ENCODE measurements around the gene GABRG3. TPM values are rescaled to one million over a fixed set of nuclear protein-coding genes. Genes with fewer than 3 reads are reported as not detected.

Gene GABRG3
- total and polyA plus RNA-seq, 9 of the 15 experiments (the other 6 are each of a cell fraction or from before 2014, with no cell fraction given): 4.0 to 15.1 (median 11.2) TPM

DNA sequence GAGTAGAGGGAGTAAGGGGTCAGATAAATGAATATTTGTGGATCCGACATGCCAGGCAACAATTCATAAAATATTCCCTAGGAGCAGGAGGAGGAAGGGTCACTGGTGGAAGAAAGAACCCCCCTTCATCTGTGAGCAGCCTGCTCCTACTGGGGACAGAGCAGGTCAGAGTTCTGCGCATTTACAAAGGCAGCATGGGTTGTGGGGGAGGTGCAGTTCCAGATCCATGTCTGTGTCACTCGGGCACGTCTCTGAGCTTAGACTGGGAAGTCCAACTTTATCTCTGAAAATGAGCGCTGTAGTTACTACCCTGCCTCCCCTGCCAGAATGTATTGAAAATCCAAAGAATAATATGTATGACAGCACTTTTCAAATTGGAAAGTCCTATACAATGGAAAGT, 115.2 kb downstream of the GABRG3 start (continued):
- TF ChIP-seq TFAM (CRISPR knock-in tag; conservative IDR thresholded peaks at IDR 0.05) (no peak), ILF3 (IDR thresholded peaks at IDR 0.05; ENCODE audit: borderline replicate concordance) (no peak), FOXK1 (CRISPR knock-in tag; IDR thresholded peaks at IDR 0.05; ENCODE audit: borderline replicate concordance) (no peak), NFYB (IDR thresholded peaks at IDR 0.05; ENCODE audit: extremely low read depth, insufficient read length) (no peak), BHLHE40 (IDR thresholded peaks at IDR 0.05; ENCODE audit: low read length) (peak; percentile 58), ZNF644 (tag; IDR thresholded peaks at IDR 0.05; ENCODE audit: low read depth) (no peak), CXXC5 (CRISPR knock-in tag; IDR thresholded peaks at IDR 0.05) (peak; percentile 37; the same call in 1 of the 2 replicates)
- TF ChIP-seq, protein P1, sequence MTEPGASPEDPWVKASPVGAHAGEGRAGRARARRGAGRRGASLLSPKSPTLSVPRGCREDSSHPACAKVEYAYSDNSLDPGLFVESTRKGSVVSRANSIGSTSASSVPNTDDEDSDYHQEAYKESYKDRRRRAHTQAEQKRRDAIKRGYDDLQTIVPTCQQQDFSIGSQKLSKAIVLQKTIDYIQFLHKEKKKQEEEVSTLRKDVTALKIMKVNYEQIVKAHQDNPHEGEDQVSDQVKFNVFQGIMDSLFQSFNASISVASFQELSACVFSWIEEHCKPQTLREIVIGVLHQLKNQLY (CRISPR knock-in tag; conservative IDR thresholded peaks at IDR 0.05): no peak

- ChIA-PET POLR2A (interaction anchor here (0.6 to 2.0 kb wide), 5 partner anchors 12 to 32 kb away, joined by 3 to 6 read pairs (median 4); no protein-coding TSS in a partner anchor), CTCF (ENCODE audit: low intra/inter-chr PET ratio) (no interaction called here)
- Histone ChIP-seq H3K9ac (ENCODE audit: insufficient read depth in 1 of 2, low read depth in 2 of 2, low read length in 2 of 2) (peak overlapping the region; percentile 53 to 66; a peak in 1 of 4 replicates), H4K20me1 (replicated peaks; ENCODE audit: control insufficient read depth, insufficient read depth, low read length) (no peaks in the 10 kb centered on the region), H3K9me3 (replicated peaks; ENCODE audit: control insufficient read depth, insufficient read depth, low read depth, low read length) (peaks cover 4% of the 10 kb centered on the region), H3K4me1 (replicated peaks in 1 of 2; ENCODE audit: control insufficient read depth in 2 of 2, insufficient read depth in 2 of 2, low read length in 2 of 2) (peaks cover 34 to 36% of the 10 kb centered on the region in 2 experiments), H3K36me3 (ENCODE audit: control insufficient read depth, insufficient read depth, low read length) (peaks cover 2% of the 10 kb centered on the region; the same call in 1 of the 3 replicates), H2AFZ (ENCODE audit: low read depth, low read length) (peak overlapping the region; percentile 88), H3K4me3 (no peak overlapping the region), H3K4me2 (ENCODE audit: insufficient read depth, low read length) (0 out of 2 replicates have a peak overlapping the region, but pooled peaks have one; percentile 50), H3K79me2 (ENCODE audit: control insufficient read depth, insufficient read depth, low read length) (peaks cover 40% of the 10 kb centered on the region), H3K27me3 (ENCODE audit: control insufficient read depth in 2 of 2, insufficient read depth in 2 of 2, low read length in 2 of 2) (no peaks in the 10 kb centered on the region), H3K9me1 (ENCODE audit: control insufficient read depth, insufficient read depth, low read length) (no peaks in the 10 kb centered on the region), H3K27ac (ENCODE audit: extremely low read depth, low read depth, low read length) (peak overlapping the region; percentile 53)
- DNase-seq (ENCODE audit: extremely low read depth in 1 of 4, low spot score in 3 of 4) (no peak), ATAC-seq (no peak), FAIRE-seq (no peak)
- 42% methylated on average over 8 of the region's 11 CpGs for WGBS (ENCODE audit: insufficient coverage, low coverage, missing lambda C conversion rate)
- in situ Hi-C loops (cut with MboI) (no loop called here), intact Hi-C loops (cut with micrococcal nuclease) (no loop called here)
- BruUV-seq (replicated peaks): no TSS peak
- TF ChIP-seq ZNF318 (IDR thresholded peaks at IDR 0.05; ENCODE audit: borderline replicate concordance in 1 of 2, low read depth in 1 of 2): no peak
- TF ChIP-seq TGIF2 (CRISPR knock-in tag; IDR thresholded peaks at IDR 0.05): no peak
- TF ChIP-seq HEY1 (CRISPR knock-in tag; IDR thresholded peaks at IDR 0.05; ENCODE audit: borderline replicate concordance): no peak
Observed at GRCh38 chr15:27086805-27087204, 115.8 kb downstream of the GABRG3 start.

Data from K562 (cell line).